Activated naive CD8-positive, alpha-beta T cell treated with anti-CD3 and anti-CD28 coated beads, Interleukin-2, amount 50 U/mL, for 16 hours (primary cell): Measurements from ENCODE around the gene EFCAB9.

Source experiments
- DNase-seq: peaks from one replicate; pipeline ENCODE4 v3.0.0-alpha.2; 2020; ENCODE audit warnings: low read depth, low spot score

EFCAB9 gene

DNA sequence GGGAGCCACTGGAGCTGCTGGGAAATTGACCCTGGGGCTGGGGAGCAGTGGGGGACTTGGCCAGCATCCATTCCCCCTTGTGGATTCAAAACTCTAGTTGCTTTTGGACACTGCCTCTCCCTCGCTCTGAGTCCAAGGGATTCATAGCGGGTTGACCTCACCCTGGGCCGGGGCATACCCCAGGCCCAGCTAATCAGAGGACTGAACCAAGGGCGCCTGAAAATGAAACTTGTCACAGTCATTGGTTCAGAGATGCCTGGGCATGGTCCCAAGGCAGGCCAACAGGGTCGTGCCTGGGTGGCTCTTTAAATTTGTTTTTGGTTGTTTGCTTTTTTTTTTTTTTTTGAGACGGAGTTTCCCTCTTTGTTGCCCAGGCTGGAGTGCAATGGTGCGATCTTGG, 28.5 kb upstream of the EFCAB9 start:
- no peak for DNase-seq

DNA sequence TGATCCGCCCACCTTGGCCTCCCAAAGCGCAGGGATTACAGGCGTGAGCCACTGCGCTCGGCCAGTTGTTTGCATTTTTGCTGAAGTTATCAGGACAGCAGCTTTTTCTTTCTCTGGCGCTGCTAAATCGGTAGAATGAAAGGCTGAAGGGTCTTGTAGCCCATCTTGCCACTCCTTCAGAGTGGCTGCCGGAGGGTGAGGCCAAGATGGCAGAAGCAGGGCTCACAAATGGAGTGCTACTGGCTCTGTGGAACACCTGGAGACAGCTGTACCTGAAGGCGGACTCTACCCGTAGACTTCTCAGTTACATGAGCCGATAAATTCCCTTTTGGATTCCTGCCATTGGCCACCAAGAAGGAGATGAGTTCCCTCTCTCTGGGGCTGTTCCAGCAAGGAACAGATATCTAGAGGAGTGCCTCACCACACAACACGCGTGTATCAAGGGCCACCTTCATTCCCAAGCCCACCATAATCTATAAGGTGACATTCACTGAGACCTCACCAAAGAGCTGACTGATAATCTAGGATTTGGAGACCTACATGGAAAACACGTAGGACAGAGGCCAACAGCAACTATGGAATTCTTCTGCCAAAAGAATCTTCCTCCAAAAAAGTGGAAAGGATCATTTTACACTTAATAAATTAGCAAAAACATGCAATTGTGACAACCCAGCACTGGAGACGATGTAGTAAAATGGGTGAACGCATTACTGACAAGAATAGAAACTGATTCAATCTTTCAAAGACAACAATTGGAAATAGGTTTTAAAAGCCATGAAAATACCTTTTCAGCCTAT, 27.7 kb upstream of the EFCAB9 start:
- DNase-seq, result no peak

DNA sequence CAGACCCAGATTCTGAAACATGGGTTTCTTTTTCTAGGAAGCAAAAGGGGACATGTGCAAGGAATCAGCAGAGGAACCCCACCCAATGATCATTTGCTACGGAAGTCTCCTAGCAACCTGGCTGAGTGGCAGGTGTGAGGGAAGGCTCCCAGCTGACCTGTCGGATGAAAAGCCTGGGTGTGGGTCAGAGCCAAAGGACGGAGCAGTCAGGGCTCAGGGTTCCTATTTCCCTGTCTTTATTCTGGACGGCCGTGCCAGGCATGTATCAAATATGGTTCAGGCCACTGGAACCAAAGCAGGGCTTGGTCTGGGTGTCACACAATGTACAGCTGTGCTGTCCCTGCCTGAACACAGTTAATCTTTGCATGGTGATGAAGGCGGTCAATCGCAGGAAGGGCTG, 26.1 kb upstream of the EFCAB9 start:
- DNase-seq, result no peak

- no peak for DNase-seq
Observed at GRCh38 chr5:172168311-172168710, 25.7 kb upstream of the EFCAB9 start.

DNA sequence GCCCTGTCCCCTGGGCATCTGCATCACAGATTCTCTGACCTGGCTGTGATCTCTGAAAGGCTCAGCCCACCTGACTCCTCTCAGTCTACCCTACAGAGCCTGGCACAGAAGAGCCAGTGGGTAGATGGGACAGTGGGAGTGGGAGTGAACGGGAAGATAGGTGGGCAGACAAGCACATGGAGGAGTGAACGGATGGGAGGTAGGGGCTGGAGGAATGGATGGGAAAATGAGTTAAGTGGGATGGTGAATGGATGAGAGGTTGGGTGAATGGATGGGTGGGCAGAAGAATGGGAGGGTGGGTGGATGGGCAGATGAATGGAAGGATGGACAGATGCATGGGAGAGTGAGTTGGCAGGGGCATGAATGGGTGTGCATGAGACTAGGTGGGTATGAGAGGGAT, 24.8 kb upstream of the EFCAB9 start:
- DNase-seq, result no peak

GRCh38 chr5:172170251-172170701, 23.7 kb upstream of the EFCAB9 start:
- no peak for DNase-seq

GRCh38 chr5:172171118-172171517, 22.9 kb upstream of the EFCAB9 start:
- DNase-seq, result no peak

DNA sequence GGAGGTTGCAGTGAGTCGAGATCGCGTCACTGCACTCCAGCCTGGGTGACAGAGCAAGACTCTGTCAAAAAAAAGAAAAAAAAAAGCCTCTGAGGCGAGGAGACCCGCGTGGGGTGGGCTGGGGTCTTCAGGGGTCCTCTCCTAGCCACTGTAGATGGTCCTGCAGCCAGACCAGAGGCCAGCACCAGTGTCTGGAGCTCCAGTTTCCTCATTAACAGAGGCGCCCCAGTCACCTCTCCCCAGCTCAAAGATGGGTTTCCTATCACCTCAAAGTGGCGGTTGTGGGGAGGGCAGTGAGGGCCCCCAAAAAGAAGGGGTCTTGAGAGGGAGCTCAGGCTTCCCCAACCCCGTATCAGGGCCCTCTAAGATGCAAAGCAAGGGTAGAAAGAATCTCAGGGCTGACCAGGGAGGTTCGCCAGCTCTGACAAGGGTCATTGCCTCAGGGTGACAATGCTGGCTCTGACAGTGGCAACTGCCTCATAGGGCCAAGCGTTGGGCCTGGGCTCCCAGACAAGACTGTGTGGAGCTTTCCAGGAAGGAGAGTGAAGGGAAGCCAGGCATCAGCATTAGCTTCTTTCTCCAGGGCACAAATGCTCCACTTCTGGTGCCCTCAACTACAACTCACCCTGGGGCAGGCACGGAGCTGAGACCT, 20.9 kb upstream of the EFCAB9 start:
- DNase-seq, result no peak

DNA sequence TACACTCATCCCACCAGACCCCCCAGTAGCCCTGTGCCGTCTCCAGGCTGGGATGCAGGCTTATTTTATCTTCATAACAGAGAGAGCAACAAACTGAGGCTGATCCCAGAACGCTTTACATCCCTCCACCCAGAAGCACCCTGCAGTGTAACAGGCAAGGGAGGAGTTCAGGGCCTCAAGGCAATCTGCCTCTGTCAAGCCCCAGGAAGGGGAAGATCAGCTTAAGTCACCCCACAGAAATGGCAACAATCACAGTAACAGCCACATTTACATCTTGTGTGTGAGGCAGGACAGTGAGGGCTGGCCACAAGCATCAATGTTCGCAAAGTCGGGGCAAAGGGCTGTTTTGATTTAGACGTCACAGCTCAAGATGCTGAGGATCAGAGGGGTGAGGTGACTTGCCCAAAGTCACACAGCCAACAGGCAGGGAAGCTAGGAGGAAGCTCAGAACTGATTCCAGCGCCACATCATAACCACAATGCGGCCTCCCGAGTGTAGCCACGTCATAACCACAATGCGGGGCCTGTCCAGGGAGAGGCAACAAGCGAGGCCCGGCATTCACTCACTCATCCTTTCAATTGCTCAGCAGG, 20.3 kb upstream of the EFCAB9 start:
- DNase-seq, result peak; percentile 23

- peak; percentile 71 for DNase-seq
Observed at GRCh38 chr5:172175263-172175719, 18.7 kb upstream of the EFCAB9 start.

- no peak for DNase-seq
Observed at GRCh38 chr5:172177176-172177575, 16.8 kb upstream of the EFCAB9 start.

DNA sequence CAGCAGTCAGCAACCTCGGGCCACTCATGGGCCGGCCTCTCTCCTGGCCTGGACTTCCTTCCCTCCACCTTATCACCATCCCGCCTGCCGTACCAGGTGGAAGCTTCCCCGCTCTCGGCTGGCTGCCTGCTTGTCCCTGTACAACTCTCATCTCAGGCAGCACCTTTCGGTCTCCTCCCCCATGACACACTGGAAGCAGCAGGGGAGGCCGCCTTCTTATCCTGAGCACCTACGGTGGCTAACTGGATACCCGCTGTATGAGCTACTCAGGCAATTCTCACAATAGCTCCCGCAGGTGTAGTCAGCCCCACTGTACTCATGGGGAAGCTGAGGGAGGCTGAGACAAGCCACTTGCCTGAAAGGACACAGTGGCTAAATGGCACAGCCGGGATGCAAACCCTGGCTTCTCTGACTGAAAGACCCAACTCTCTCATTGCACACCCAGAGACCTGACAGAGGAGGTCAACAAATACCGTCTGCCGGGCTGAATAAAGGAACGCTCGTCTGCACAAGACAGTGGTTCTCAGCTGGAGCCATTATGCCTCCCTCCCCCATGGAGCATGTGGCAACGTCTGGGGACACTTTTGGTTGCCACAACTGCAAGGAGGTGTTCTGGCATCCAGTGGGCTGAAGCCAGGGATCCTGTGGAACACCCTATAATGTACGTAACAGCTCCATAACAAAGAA, 15.5 kb upstream of the EFCAB9 start:
- no peak for DNase-seq

DNA sequence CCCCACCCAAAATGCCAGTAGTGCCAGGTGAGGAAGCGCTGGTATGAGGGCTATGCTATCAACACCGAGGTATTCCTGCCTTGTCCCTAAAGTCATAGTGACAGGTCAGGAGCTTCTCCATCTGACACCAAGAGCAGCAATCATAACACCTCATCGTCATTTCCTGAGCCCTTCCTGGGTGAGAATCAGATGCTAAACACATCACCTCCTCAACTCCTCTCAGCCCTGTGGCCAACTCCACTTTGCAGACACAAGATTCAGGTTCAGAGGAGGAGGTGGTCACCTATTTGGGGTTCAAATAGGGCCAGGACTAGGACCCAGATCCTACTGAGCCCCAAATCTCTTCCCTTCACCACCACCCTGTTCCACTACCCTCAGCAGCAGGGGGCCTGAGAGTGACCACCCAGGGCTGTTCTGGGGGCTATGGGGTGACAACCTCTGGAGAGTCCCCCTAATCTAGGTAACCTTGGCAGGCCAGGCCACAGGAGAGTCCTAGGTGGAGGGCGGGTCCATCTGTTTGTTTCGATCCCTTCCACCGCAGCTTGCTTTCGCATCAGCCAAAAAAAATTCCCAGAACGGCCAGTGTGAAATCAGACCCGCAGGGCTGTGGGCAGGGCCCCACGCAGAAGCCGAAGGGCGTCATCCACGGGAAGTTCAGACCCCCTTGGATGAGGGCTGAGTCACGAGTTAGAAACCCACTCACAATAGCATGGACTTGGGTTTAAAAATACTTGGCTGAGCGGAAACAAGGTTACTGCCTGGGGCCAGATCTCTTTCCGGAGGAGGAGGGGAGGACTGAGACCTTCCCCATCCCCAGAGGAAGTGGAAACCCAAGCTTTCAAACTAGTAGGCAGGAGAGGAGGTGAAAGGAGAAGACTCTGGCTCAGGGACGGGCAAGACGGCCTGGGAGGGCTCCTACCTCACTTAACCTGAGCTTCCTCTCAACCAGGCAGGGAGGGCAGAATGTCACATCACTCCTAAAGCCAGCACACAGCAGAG, 14.7 kb upstream of the EFCAB9 start:
- no peak for DNase-seq

DNA sequence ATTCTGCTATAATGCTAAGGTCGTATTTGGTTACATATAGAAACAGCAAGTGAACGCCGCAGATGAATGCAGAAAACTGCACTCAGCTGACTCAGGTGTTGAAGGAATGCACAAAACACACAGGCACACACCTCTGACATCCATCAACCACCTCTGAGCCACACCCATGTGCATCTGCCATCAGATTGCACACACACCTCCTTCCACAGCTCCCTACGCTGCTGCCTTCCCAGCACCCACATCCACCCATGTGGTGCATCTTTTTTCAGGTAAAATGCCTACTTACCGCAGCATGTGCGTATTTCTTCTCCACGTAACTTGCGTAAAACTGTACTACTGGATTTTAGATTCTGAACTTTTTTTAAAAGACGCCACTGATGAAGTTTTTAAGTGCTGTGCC, 13.0 kb upstream of the EFCAB9 start:
- no peak for DNase-seq

DNA sequence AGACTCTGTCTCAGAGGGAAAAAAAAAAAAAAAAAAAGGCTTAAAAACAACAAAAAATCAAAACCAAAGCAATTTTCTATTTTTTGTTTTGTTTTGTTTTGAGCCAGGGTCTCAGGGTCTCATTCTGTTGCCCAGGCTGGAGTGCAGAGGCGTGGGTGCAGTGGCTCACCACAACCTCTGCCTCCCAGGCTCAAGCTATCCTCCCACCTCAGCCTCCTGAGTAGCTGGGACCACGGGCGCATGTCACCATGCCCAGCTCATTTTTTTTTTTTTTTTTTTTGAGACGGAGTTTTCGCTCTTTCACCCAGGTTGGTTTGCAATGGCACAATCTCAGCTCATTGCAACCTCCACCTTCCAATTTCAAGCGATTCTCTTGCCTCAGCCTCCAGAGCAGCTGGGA, 11.7 kb upstream of the EFCAB9 start:
- no peak for DNase-seq

DNA sequence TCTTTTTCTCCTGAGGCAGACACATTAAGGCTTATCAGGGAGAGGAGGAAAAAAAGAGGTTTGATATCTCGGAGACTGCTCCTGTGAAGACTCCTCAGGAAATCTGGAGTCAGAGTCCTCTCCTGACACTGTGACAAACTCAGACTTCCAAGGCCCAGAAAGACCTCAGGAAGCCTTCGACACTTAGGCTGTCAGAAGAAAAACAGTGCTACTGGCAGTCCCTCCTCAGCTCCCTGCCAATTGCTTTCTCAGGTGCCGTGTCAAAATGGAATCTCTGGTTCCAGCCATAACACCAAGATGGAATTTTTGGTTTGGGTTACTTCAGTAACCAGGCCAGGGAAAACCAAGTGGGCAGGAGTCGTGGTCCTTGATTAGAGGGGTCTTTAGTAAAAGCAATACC, 10.1 kb upstream of the EFCAB9 start:
- DNase-seq, result no peak

GRCh38 chr5:172185096-172185461, 8.9 kb upstream of the EFCAB9 start:
- DNase-seq, result no peak

DNA sequence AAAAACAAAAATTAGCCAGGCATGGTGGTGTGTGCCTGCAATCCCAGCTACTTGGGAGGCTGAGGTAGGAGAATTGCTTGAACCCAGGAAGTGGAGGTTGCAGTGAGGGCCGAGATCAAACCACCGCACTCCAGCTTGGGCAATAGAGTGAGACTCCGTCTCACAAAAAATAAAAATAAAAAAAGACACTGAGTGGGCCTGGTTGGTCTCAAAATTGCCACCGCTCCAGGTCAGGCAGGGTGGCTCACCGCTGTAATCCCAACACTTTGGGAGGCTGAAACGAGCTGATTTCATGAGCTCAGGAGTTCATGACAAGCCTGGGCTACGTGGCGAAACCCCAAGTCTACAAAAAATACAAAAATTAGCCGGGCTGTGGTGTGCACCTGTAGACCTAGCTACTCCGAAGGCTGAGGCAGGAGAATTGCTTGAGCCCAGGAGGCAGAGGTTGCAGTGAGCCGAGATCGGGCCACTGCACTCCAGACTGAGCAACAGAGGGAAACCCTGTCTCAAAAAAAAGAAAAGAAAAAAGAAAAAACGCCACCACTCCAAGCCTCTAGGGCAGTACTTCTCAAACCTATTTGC, 7.8 kb upstream of the EFCAB9 start:
- no peak for DNase-seq

- DNase-seq, result peak; percentile 34
Observed at GRCh38 chr5:172187118-172188032, 6.6 kb upstream of the EFCAB9 start.
